Fibroblast of upper back skin (primary cell): ENCODE measurements around the gene FMO3.
A peak's percentile ranks its signal among the peaks of the same experiment; 100 is the strongest.

Experiments
- DNase-seq: peaks from one replicate; pipeline ENCODE4 v3.0.0-alpha.2; 2013

FMO3 gene

DNA sequence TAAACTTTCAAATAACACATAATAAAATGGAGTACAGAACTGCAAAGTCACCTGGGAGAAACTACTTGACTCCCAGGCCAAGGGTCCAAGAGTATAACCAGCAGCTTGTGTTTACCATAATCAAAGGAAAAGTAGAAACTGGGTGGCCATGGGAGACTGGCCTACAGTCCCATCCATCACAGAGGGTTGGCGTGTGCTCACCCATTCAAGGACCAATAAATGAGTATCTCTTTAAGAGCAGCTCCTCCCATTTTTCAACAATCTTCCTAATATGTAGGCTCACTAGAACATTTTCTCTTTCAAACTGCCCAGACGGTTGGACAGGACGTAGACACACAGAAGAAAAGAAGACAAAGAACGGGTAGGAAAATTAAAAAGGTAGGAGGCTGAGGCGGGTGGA, at the start of gene FMO3:
Gene FMO3, plus strand, starts transcription at position 302 of the 400 bp plus-strand sequence. CDS start 1,754 bp downstream, outside the sequence.
- DNase-seq: no peak

DNA sequence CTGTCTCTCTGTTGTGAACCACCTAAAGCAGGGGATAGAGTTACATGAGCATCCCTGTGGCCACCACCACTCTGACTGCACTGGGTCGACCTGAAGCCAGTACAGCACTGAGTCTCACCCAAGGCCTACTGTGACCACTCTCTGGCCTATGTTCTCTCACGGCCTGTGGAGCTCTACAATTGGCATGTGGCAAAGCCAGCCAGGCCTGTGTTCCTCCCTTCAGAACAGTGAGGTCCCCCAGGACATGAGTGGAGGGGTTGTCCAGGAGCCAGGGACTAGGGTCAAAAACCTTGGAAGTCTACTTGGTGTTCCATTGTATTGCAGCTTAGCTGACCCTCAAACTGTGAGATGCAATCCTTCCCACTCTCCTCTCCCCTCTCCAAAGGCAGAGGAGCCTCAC, 42.7 kb upstream of the FMO3 start:
- no peak for DNase-seq

DNA sequence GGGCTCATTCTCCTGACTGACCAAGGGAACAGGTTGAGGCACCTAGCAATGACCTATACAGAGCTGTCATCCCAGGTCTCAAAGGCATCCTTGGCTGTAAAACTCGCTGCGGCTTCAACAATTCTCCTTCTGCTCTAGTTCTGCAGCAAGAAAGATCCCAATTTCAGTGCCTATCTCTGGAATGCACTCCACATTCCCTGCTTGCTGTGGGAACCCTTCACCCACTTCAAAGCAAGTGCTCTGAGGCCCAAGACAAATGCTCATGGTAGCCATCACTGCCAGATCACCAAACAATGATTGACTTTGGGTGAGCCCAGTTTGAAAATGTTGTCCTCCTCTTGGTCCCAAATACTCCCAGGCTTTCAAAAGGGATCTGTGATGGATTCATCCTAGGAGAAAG, 37.7 kb upstream of the FMO3 start:
- no peak for DNase-seq

DNA sequence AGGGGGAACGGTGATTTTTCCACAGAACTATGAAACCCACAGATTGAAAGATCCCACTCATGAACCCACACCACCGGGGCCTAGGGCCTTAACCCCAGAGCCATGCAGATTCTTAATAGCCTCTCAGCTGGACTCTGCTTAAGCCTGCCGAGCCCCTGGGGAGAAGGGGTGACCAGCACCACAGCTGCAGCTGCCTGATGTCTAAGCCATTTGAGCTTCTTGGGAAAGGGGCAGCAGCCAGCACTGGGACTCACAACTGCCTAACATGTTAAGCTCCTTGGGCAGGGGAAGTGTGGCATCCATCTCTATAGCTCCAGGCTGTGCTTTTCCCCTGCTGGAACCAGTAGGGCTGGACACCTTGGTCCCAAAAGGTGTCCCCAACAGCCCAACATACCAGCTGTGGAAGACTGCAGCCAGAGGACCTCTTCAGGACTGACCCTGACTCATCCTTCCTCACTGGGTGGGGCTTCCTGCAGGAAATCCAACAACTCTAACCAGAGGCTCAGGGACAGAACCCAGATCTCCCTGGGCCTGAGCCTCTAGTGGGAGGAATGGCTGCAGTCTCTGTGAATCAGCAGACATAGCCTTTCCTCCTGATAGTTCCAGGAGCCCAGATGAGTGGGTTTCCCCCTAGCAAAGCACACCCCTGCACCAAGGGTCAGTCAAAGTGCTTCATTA, 34.6 kb upstream of the FMO3 start:
- DNase-seq: peak; percentile 7

DNA sequence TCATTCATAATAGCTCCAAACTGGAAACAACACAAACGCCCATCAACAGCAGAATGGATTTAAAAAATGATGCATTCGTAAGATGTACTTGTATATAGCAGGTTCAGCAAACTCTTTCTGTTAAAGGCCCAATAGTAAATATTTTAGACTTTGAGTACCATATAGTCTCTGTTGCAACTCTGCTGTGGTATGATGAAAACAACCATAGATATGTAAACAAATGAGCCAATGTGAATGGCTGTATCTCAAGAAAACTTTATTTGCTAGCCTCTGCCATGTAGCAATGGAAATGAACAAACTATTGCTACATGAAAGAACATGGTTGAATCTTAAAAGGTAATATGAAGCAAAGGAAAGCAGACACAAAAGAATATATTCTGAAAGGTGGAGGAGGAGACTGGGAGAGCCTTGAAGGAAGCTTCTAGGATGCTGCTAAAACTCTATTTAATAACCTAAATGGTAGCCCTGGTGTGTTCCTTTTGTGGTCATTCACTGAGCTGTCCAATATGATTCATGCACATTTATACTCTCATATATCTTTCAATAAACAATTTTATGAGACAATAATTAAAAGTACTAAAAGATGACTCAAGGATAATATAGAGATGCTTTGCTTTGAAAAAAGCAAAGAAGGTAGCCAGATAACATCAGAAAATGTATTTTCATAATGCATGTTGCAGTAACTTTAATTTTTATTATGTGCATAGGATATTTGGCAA, 29.1 kb upstream of the FMO3 start:
- DNase-seq: no peak

DNA sequence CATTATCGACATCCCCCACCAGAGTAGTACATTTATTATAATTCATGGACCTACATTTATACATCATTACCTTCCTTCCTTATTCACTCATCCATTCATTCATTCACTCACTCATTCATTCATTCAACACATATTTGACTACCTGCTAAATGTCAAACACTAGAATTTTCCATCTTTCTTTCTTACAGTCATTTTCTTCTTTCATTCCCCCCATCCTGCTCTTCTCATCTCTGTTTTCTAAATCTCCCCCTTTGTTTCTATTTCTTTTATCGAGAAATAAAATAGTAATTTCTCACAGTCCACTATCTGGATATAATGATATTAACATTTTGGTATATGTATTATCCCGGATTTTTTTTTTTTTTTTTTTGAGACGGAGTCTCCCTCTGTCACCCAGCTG, 27.8 kb upstream of the FMO3 start:
- DNase-seq: no peak

DNA sequence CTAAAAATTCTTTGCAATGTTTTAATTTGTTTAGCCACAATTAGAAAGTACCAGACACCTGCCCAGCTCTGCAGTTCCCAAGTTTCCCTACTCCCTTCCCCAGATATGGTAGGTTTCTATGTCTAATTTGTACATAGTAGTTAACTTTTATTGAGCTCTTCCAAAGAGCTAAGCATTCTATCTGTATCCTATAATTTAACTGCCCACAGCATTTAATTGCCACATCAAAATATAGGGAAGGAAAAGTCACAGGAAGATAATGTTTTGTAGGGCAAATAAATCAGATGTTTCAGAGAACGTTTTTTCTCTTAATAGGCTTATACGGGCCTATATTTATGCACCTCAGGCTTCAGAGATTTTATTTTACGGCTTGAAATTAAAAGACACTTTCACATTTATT, 15.7 kb upstream of the FMO3 start:
- DNase-seq: no peak

DNA sequence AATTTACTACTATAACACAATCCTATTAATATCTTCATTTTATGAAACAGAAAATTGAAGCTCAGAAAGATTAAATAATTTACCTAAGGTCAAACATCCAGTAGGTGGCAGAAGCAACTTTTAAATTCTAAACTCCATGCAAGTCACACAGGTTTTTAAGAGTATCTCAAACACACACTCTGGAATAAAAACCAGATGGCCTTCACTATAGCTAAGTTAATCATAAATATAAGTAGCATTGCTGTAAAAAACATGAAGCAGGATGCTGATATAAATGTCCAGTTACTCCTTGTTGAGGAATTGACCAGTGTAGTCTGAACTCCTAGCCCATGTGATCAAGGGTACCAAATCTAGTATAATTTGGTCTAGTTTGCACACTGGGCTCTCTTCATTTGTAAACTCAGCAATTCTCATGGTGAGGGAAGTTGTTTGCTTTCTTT, 9.4 kb upstream of the FMO3 start:
- DNase-seq: peak; percentile 66

DNA sequence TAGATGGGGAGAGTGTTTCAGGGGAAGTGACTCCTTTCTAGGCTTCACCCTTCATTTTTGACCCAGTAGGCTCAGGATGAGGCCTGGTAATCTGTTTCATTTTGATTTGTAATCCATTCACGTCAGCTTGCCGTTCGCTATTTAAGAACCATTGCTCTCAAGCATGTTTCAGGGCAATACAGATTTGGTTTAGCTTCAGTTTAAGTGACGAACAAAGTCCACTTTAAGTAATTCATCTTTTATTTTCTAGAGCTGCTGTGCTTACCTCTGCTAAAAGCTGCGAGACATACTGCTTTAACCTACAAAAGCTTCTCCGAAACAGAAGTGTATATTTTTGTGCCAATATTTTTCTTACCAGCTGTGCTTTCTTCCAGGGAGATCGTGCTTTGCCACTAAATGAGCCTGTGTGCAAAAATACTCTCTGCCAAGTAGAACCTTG, 8.9 kb upstream of the FMO3 start:
- DNase-seq: no peak

DNA sequence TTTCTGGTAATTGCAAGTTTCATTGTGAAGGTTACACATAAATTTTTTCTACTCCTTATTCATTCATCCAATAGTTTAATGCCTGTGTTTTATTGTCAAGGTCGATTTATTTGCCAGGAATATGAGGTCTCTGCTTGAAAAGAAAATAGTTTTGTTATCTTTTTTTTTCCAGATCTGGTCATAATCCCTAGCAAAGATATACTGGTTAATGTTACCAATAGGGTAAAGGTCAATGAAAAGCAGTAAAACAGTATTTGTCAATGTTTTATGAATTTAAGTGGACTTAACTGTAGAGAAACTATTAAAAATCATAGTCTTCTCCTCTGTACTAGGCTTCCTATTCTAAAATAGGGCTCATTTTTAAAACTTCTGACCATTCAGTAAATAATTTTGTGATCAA, 8.1 kb upstream of the FMO3 start:
- no peak for DNase-seq

DNA sequence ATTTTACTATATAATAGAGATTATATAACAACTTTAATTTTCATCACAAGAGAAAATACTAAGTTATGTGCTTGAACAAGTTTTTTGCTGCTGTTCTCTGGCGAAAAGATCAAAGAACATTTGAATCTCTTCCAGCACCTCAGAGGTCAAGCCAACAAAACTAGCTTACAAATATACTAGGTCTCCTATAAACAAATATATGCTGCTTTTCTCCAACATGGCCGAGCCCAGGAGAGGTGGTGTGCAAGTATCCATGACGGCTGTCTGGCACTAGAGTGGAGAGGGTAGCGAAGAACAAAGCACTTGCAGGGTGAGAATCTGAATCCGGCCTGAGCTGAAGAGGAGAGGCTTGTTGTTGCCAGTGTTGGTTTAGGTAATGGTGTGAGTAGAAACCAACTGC, 7.5 kb upstream of the FMO3 start:
- no peak for DNase-seq

DNA sequence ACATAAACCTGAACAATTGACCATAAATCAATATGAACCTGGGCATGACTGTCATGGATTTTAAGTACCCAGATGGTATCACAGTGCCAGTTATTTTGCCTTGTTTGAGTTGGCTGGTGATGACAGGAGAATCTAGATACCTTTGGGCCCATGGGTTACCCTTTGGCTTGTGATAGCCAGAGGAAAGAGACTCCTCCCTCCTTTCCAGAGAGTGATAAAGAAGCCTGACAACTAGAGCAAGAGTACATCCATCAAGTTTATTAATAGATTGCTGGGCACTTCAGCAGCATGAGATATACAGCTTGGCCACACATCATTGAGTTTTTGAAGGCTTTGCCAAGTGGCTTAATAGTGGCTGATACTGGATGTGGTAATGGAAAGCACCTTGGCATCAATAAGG, 6.6 kb upstream of the FMO3 start:
- DNase-seq: no peak

DNA sequence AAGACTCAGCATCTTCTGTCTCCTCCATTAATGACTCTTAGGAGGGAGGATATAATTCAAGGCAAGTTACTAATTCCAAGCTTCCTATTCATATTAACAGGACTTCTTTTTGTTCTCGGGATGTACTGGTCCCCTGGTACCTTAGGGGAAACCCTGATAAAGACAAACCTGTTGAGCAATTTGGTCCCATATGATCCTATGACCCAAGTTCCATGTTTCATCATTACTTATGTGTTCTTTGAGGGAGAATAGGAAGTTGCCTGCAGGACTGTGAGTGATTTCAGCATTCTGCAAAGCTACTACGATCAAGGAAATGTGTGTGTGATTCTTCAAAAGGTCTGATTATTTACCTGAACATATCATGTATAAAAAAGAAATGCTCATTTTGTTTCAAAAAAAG, 5.8 kb upstream of the FMO3 start:
- DNase-seq: no peak

DNA sequence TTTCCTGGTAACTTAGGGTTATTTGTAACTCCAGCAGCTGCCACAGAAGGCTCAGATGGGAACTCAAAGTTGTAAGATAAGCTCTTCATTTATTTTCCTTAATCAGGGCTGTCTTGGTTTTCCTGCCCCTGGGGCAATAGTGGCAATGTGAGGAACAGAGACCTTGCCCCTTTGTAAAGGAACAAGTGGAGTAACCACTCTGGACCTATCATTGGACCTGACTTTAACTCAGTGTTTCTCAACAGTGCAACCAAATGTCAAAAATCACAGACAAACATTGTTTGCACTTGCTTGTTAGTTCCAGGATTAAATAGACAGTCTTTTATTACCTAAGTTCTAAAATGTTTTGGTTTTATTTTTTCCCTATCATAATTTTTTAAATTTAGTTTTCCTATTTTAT, 2.8 kb upstream of the FMO3 start:
- DNase-seq: no peak

DNA sequence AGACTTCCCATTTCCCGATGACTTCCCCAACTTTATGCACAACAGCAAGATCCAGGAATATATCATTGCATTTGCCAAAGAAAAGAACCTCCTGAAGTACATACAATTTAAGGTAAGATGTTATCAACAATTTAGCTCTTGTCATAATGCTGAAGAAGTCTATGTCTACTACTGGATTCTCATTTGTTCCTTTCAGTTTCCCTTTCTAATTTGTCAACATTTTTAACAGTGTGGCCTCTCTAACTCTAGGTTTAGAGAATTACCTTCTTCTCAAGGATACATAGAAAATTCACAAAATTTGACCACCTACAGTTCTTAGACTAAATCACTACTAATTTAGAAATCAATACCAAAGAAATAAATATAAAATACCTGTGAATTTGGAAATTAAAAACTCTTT, 13.2 kb downstream of the FMO3 start:
- no peak for DNase-seq

DNA sequence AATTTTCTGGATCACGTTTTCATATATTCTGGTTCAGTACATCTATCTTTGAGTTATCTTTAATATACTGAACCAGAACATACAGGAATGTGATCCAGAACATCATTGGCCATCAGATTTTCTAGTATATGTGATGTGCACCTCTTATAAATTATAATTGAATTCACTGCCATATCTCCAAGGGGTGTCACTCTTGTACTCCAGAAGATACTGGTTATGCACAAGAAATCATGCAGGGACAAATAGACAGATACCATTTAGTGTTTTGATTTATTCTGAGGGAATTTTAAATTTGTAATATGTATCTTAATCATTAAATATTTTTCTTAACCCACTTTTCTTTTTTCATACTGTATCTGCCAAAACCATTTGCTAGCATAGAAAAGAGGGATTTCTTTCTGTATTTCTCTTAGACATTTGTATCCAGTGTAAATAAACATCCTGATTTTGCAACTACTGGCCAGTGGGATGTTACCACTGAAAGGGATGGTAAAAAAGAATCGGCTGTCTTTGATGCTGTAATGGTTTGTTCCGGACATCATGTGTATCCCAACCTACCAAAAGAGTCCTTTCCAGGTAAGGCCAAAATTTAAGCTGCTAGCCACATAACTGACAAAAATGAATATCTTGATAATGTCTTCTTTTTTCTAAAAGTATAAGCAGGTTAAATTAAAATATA, 16.7 kb downstream of the FMO3 start:
- DNase-seq: no peak

DNA sequence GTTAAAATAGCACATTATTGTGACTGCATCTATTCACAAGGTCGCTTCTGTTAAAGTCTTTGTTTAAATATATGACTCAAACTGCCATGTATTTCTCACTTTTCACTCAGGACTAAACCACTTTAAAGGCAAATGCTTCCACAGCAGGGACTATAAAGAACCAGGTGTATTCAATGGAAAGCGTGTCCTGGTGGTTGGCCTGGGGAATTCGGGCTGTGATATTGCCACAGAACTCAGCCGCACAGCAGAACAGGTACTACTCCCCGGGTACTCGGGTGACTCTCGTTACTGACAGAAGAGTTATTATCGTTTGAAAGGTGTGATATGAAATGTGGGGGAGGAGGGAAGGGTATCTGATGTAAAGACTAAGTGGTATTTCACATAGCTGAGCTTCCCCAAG, 17.3 kb downstream of the FMO3 start:
- no peak for DNase-seq

DNA sequence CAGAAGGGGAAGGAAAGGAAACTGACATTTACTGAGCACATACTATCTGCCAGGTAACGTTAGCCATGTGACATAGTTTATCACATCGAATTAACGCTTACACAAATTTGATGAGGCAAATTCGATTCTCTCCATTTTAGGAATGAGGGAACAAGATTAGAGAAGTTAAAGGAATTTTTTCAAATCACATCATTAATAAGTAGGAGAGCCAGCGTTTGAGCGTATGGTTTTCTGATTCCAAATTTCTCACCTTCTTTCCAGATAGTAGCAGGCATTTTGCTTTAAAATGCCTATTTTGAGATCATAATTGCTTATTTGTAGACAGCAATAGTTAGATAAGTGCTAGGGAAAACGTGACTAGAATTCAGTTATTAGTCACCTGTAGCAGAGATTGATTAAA, 19.3 kb downstream of the FMO3 start:
- no peak for DNase-seq

DNA sequence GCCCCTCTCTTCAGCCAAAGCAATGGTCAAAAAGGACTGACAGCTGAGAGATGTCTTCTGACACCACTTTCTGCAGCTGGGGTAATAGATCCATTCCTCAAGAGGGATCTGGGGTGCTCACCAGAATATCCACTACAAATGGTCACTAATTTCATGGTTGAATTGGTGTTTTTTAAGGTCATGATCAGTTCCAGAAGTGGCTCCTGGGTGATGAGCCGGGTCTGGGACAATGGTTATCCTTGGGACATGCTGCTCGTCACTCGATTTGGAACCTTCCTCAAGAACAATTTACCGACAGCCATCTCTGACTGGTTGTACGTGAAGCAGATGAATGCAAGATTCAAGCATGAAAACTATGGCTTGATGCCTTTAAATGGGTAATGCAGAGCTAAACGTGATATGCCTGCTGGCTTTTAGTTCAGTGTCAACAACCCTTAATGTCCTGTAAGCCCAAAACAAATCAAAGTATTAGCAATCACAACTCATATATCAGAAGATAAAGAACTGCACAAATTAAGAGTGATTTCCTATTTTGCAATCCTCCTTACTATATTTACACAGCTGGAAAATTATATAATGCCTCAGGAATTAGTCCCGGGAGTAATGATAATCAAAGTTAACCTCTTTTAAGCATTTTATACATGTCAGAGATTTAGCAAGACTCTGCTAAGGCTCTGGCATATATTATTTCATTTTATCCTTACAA, 20.1 kb downstream of the FMO3 start:
- peak; percentile 63 for DNase-seq

DNA sequence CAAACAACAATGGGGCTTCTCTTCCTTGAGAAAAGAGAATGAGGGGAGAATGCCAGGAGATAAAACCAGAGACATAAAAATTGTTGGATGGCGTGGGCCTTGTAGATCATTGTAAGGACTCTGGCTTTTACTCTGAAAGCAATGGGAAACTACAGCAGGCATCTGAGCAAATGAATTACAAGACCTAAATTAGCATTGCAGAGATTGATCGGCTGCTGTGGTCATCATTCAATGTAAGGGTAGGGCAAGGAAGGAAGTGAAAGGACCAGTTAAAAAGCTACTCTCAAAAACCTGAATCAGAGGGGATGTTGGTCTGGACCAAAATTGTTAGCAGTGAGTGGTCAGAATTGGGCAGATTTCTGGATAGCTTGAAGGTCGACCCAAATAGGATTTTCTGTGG, 21.4 kb downstream of the FMO3 start:
- DNase-seq: no peak

DNA sequence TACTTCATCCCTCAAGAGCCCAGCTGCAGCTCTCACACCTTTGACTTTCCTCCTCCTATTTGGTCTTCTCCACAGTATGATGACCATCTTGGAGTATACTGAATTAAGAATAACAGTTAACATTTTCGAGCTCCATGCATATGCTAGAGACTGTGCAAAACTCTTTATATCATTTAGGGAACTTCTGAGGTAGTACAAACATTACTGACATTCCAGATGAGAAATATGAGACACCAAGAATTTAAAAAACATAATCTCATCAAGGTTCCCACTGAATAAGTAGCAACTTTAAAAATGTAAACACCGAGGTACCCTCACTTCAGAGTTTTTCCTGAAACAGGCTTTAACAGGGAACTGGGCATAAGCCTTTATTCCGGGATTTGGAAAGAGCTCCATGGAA, 22.7 kb downstream of the FMO3 start:
- no peak for DNase-seq

DNA sequence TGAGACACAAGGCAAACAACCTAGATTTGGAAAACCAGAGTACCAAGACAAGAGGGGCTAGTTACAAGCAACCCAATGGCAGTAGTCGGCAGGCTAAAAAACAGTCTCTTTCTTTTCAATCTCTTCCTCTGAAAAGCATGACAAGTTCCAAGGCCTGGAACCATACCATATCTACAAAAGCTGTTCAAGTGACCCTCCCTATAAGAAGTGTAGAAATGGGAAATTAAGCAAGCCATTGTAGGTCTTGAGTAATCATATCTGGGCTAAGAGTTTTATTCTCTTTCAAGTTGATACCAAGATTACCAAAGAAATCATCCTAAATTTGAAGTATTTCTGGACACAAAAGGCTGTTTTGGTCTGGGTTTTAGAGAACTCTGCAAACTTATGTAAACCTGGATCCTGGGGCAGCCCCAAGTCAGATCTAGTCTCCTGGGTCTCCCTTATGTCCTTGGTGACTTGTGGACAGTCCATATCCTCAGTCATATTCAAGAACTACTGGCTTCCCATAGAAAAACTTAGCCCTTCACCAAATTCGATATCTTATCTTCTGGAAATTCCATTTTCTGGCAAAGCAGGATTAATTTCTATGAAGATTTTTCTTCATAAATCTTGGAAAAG, 24.7 kb downstream of the FMO3 start:
- no peak for DNase-seq

DNA sequence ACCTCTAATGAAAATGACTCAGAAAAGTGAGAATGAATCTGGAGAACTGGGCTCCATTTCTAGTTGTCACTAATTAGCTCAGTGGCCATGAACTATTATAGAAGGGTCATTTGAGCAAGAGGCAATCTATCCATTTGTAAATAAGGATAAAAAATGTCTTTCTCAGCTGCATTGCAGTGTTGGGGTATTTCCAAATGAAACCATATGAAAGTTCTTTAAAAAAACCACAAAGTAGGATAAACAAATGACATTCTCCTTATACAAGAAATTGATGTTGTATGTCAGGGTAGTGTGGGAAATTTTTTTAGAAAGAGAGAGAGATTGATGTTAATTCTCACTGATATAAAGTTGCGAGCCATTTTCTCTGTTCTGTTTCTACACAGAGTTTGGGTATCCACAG, 26.0 kb downstream of the FMO3 start:
- DNase-seq: no peak
